Measurements from ENCODE around the gene C6orf15.

- TF ChIP-seq CTCF (IDR thresholded peaks at IDR 0.05) (no peak), POLR2A (IDR thresholded peaks at IDR 0.05) (peak; percentile 62)
These were observed 32.1 kb upstream of the C6orf15 start for GRCh38 chr6:31144296-31144969.
